Measurements from ENCODE around the gene PHTF2.

DNA sequence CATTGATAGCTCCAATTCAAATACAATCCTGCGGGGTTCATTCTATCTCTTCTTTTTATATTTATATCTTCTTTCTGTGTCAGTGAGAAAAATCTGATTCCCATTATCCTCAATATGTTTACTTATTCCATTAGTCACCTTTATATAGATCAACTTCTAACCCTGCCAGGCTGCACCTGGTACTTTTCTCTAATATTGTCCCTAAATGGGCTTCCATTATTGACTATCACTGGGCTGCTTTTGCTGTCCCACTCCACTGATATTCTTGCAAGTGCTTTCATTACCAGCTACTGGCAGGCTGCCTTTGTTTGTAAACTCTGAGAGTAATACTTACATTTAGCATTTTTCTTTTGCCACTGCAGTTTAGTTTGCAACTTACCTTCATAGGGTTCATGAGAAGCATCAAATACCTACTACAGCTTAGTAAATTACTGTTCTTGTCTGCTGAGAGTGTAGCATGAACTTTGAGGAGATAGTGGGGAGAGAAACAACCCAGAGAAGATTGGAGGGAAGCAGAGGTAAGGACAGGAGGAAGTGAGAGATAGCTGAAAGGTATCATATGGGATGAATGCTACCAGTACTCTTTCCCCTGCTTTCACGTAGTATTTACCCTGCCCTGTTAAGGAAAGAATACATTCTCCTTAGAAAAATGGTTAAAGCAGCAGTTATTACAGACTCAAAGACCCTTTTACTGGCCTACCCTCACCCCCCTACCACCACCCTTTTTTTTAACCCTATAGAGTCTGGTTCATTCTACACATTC is 119.1 kb downstream of the PHTF2 start:
- TF ChIP-seq, protein P1, sequence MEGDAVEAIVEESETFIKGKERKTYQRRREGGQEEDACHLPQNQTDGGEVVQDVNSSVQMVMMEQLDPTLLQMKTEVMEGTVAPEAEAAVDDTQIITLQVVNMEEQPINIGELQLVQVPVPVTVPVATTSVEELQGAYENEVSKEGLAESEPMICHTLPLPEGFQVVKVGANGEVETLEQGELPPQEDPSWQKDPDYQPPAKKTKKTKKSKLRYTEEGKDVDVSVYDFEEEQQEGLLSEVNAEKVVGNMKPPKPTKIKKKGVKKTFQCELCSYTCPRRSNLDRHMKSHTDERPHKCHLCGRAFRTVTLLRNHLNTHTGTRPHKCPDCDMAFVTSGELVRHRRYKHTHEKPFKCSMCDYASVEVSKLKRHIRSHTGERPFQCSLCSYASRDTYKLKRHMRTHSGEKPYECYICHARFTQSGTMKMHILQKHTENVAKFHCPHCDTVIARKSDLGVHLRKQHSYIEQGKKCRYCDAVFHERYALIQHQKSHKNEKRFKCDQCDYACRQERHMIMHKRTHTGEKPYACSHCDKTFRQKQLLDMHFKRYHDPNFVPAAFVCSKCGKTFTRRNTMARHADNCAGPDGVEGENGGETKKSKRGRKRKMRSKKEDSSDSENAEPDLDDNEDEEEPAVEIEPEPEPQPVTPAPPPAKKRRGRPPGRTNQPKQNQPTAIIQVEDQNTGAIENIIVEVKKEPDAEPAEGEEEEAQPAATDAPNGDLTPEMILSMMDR (IDR thresholded peaks at IDR 0.05; ENCODE audit: poor library complexity), result no peak
- TF ChIP-seq EZH2 (IDR thresholded peaks at IDR 0.05; ENCODE audit: borderline replicate concordance), result no peak
- no peak for TF ChIP-seq EZH2phosphoT487 (IDR thresholded peaks at IDR 0.05; ENCODE audit: low read depth, severe bottlenecking, unreplicated experiment)

Measured in hepatocyte (in vitro differentiated cells).